Neural cell (in vitro differentiated cells): ENCODE data around the gene CDHR4. TPM values are rescaled to one million over a fixed set of nuclear protein-coding genes. Genes with fewer than 3 reads are reported as not detected.
"Not testable (repeated sequence)": the region's sequence is repeated elsewhere in the genome, so short reads cannot be mapped to it uniquely, and the experiment has no call there.

Experiments used
- H2AFZ ChIP-seq: fragments of 200-600, 300-800 bp; sonication (generic), shearing (Covaris generic); 2 replicates; pipeline ENCODE4 v1.6.0; 2014; ENCODE audit warnings: low read depth, mild to moderate bottlenecking, antibody characterized with exemption, low read length, moderate library complexity
- H3F3A ChIP-seq: fragments of 200-600 bp; shearing (Covaris generic); 2 replicates; pipeline ENCODE4 v1.6.1; 2016; ENCODE audit warnings: mild to moderate bottlenecking, moderate library complexity, mixed read lengths, antibody characterized with exemption, low read length; ENCODE audit not compliant: insufficient read depth, poor library complexity, severe bottlenecking
- H3K27ac ChIP-seq: fragments of 200-600, 300-800 bp; sonication (generic), shearing (Covaris generic); 2 replicates; pipeline ENCODE4 v1.5.1; 2014; ENCODE audit warnings: mild to moderate bottlenecking, low read length, moderate library complexity
- H3K27me3 ChIP-seq: fragments of 300-800, 200-600 bp; sonication (generic), shearing (Covaris generic); 2 replicates; pipeline ENCODE4 v1.6.0; 2014; ENCODE audit warnings: mild to moderate bottlenecking, low read depth, low read length, moderate library complexity; ENCODE audit not compliant: insufficient read depth
- H3K36me3 ChIP-seq: fragments of 300-800, 200-600 bp; sonication (generic), shearing (Covaris generic); 2 replicates; pipeline ENCODE4 v1.5.1; 2014; ENCODE audit warnings: mild to moderate bottlenecking, antibody characterized with exemption, low read length, moderate library complexity; ENCODE audit not compliant: insufficient read depth
- H3K4me2 ChIP-seq: fragments of 300-800, 200-600 bp; sonication (generic), shearing (Covaris generic); 2 replicates; pipeline ENCODE4 v1.6.0; 2014; ENCODE audit warnings: mild to moderate bottlenecking, low read length
- H3K4me3 ChIP-seq: fragments of 300-800, 200-600 bp; sonication (generic), shearing (Covaris generic); 2 replicates; pipeline ENCODE4 v1.5.1; 2014; ENCODE audit warnings: mild to moderate bottlenecking, low read length, moderate library complexity
- H3K79me2 ChIP-seq: fragments of 200-600 bp; shearing (Covaris generic); replicated peaks from 2 replicates; pipeline ENCODE4 v1.6.0; 2014; ENCODE audit warnings: mild to moderate bottlenecking, low read length, moderate library complexity; ENCODE audit not compliant: insufficient read depth
- H3K9ac ChIP-seq: fragments of 300-800, 200-600 bp; sonication (generic), shearing (Covaris generic); 2 replicates; pipeline ENCODE4 v1.6.1; 2016; ENCODE audit warnings: mild to moderate bottlenecking, low read length, mixed read lengths
- H3K9me2 ChIP-seq: fragments of 200-600 bp; shearing (Covaris generic); 2 replicates; pipeline ENCODE4 v1.6.1; 2016; ENCODE audit warnings: mild to moderate bottlenecking, low read length, mixed read lengths; ENCODE audit not compliant: insufficient read depth
- H3K9me3 ChIP-seq: fragments of 200-600, 300-800 bp; sonication (generic), shearing (Covaris generic); 2 replicates; pipeline ENCODE4 v1.6.1; 2016; ENCODE audit warnings: mild to moderate bottlenecking, mixed run types, low read length, moderate library complexity, mixed read lengths
- H4K20me1 ChIP-seq: fragments of 200-600 bp; shearing (Covaris generic); 2 replicates; pipeline ENCODE4 v1.6.1; 2016; ENCODE audit warnings: mild to moderate bottlenecking, mixed run types; ENCODE audit not compliant: insufficient read depth
- EP300 ChIP-seq: fragments of 450-650 bp; conservative IDR thresholded peaks from 2 replicates; pipeline ENCODE4 v1.6.1; 2014; ENCODE audit warnings: antibody characterized with exemption, mild to moderate bottlenecking, moderate library complexity; ENCODE audit not compliant: poor library complexity, severe bottlenecking
- EZH2 ChIP-seq: fragments of 200-600, 300-800 bp; shearing (Covaris generic), sonication (generic); IDR thresholded peaks from 2 replicates; pipeline ENCODE4 v1.6.1; 2014; ENCODE audit warnings: antibody characterized with exemption, low read length, borderline replicate concordance, mild to moderate bottlenecking; ENCODE audit not compliant: insufficient read depth, poor library complexity, severe bottlenecking
- MXI1 ChIP-seq: fragments of 450-650 bp; conservative IDR thresholded peaks from 2 replicates; pipeline ENCODE4 v1.6.1; 2014; ENCODE audit warnings: antibody characterized with exemption, mild to moderate bottlenecking; ENCODE audit not compliant: poor library complexity, severe bottlenecking
- POLR2AphosphoS5 ChIP-seq: IDR thresholded peaks from 2 replicates; pipeline ENCODE4 v1.6.1; 2012
- RAD21 ChIP-seq: fragments of 450-650 bp; conservative IDR thresholded peaks from 2 replicates; pipeline ENCODE4 v1.6.1; 2014; ENCODE audit warnings: antibody characterized with exemption, mild to moderate bottlenecking, moderate library complexity
- SMC3 ChIP-seq: fragments of 450-650 bp; conservative IDR thresholded peaks from 2 replicates; pipeline ENCODE4 v1.6.1; 2014; ENCODE audit warnings: antibody characterized with exemption, mild to moderate bottlenecking, moderate library complexity; ENCODE audit not compliant: poor library complexity
- TAF1 ChIP-seq: IDR thresholded peaks from 2 replicates; pipeline ENCODE4 v1.6.1; 2012; ENCODE audit warnings: low read depth
- polyA plus RNA-seq: library from polyadenylated mRNA; depleted of rRNA; stranded (reverse); fragments of >200 nt; gene quantifications from 2 replicates; pipeline ENCODE4 v1.2.3, GENCODE V29; 2014
- TF ChIP-seq, protein P1 (sequence below): fragments of 450-650 bp; IDR thresholded peaks from 2 replicates; pipeline ENCODE4 v1.5.1; 2014; ENCODE audit warnings: antibody characterized with exemption, mild to moderate bottlenecking, moderate library complexity; ENCODE audit not compliant: poor library complexity, severe bottlenecking
- TF ChIP-seq, protein P2 (sequence below): IDR thresholded peaks from 2 replicates; pipeline ENCODE4 v1.6.1; 2012; ENCODE audit warnings: borderline replicate concordance

Gene CDHR4
- polyA plus RNA-seq, 1 donor from 2014 or later, result not detected

DNA sequence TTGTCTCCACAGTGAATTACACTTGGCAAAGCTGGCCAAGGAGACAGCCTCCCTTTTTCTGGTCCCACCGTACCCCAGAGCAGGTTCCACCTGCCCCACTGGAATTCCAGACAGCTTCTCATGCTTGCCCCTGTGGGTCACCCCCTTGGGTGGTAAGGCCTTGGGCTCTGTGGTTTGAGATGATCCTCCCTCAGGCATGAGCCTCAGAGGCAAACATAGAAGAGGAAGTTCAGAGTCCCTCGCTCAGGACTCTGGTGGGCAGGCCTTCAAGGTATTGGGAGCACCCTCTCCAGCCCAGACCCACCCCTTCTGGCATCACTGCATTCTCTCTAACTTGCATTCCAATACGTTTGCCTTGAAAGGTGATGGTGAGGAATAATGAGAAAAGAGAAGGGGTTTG lies 31.7 kb upstream of the CDHR4 start:
- Histone ChIP-seq H3F3A (no peaks in the 10 kb centered on the region), H3K27me3 (no peaks in the 10 kb centered on the region), H3K9ac (no peak overlapping the region), H3K4me2 (no peak overlapping the region), H2AFZ (no peak overlapping the region), H3K27ac (no peak overlapping the region), H3K9me3 (no peaks in the 10 kb centered on the region), H3K79me2 (no peaks in the 10 kb centered on the region), H4K20me1 (no peaks in the 10 kb centered on the region), H3K36me3 (no peaks in the 10 kb centered on the region), H3K9me2 (no peaks in the 10 kb centered on the region), H3K4me3 (no peak overlapping the region)
- TF ChIP-seq, protein P1, sequence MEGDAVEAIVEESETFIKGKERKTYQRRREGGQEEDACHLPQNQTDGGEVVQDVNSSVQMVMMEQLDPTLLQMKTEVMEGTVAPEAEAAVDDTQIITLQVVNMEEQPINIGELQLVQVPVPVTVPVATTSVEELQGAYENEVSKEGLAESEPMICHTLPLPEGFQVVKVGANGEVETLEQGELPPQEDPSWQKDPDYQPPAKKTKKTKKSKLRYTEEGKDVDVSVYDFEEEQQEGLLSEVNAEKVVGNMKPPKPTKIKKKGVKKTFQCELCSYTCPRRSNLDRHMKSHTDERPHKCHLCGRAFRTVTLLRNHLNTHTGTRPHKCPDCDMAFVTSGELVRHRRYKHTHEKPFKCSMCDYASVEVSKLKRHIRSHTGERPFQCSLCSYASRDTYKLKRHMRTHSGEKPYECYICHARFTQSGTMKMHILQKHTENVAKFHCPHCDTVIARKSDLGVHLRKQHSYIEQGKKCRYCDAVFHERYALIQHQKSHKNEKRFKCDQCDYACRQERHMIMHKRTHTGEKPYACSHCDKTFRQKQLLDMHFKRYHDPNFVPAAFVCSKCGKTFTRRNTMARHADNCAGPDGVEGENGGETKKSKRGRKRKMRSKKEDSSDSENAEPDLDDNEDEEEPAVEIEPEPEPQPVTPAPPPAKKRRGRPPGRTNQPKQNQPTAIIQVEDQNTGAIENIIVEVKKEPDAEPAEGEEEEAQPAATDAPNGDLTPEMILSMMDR, result no peak
- TF ChIP-seq RAD21, result no peak
- TF ChIP-seq POLR2AphosphoS5, result no peak
- no peak for TF ChIP-seq EZH2
- no peak for TF ChIP-seq MXI1
- TF ChIP-seq, protein P2, sequence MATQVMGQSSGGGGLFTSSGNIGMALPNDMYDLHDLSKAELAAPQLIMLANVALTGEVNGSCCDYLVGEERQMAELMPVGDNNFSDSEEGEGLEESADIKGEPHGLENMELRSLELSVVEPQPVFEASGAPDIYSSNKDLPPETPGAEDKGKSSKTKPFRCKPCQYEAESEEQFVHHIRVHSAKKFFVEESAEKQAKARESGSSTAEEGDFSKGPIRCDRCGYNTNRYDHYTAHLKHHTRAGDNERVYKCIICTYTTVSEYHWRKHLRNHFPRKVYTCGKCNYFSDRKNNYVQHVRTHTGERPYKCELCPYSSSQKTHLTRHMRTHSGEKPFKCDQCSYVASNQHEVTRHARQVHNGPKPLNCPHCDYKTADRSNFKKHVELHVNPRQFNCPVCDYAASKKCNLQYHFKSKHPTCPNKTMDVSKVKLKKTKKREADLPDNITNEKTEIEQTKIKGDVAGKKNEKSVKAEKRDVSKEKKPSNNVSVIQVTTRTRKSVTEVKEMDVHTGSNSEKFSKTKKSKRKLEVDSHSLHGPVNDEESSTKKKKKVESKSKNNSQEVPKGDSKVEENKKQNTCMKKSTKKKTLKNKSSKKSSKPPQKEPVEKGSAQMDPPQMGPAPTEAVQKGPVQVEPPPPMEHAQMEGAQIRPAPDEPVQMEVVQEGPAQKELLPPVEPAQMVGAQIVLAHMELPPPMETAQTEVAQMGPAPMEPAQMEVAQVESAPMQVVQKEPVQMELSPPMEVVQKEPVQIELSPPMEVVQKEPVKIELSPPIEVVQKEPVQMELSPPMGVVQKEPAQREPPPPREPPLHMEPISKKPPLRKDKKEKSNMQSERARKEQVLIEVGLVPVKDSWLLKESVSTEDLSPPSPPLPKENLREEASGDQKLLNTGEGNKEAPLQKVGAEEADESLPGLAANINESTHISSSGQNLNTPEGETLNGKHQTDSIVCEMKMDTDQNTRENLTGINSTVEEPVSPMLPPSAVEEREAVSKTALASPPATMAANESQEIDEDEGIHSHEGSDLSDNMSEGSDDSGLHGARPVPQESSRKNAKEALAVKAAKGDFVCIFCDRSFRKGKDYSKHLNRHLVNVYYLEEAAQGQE, result no peak
- TF ChIP-seq TAF1, result no peak
- no peak for TF ChIP-seq SMC3
- no peak for TF ChIP-seq EP300

DNA sequence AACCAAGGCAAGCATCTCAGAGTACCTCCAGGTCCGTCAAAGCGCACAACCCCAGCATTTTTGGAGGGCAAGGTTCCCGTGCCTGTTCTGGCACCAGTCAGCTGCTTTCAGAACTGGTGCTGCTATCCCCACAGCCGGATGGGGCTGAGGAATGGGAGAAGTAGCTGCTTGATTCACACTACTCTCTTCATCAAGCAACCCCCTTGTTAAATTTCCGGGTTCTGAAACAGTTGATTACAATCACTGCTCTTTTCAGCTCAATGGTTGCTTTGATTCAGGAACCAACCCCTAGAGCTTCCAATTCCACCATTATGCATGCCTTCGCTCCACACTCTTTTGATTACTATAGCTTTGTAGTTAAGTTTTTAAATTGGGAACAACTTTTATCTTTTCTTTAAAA lies 26.3 kb upstream of the CDHR4 start:
- Histone ChIP-seq H3K36me3 (no peaks in the 10 kb centered on the region), H3K9me3 (no peaks in the 10 kb centered on the region), H3K4me3 (no peak overlapping the region), H3K9ac (no peak overlapping the region), H2AFZ (no peak overlapping the region), H3K4me2 (no peak overlapping the region), H4K20me1 (no peaks in the 10 kb centered on the region), H3F3A (no peaks in the 10 kb centered on the region), H3K27me3 (no peaks in the 10 kb centered on the region), H3K79me2 (no peaks in the 10 kb centered on the region), H3K27ac (no peak overlapping the region), H3K9me2 (no peaks in the 10 kb centered on the region)
- TF ChIP-seq POLR2AphosphoS5 (no peak), EP300 (no peak), EZH2 (no peak), MXI1 (no peak), RAD21 (no peak), TAF1 (no peak), SMC3 (no peak)
- TF ChIP-seq, protein P1, result no peak
- TF ChIP-seq, protein P2, result no peak

DNA sequence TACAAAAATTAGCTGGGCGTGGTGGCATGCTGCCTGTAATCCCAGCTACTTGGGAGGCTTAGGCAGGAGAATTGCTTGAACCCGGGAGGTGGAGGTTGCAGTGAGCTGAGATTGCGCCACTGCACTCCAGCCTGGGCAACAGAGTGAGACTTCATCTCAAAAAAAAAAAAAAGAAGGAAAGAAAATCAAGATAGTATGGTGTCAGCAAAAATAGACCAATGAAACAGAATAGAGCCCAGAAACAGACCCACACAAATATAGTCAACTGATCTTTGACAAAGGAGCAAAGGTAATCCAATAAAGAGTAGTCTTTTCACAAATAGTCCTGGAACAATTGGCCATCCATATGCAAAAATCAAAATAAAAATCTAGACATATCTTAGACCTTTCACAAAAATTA lies 23.5 kb upstream of the CDHR4 start:
- H3K79me2 ChIP-seq, H3K9me3 ChIP-seq, H3F3A ChIP-seq, H4K20me1 ChIP-seq, H3K27ac ChIP-seq, H3K4me3 ChIP-seq, H3K27me3 ChIP-seq, H2AFZ ChIP-seq, H3K36me3 ChIP-seq, H3K9me2 ChIP-seq, H3K9ac ChIP-seq, H3K4me2 ChIP-seq: not testable (repeated sequence)
